ENCODE results near the gene GGTA1. TPM values are rescaled to one million over a fixed set of nuclear protein-coding genes. Genes with fewer than 3 reads are reported as not detected.

Gene GGTA1
- total RNA-seq, 1 experiment from 2014 or later = not detected

- Histone ChIP-seq H3K36me3 (ENCODE audit: control insufficient read depth, insufficient read depth, low read length) (no peaks in the 10 kb centered on the region), H3K9me3 (0 out of 2 replicates have a peak, but pooled peaks cover 3% of the 10 kb centered on the region), H3K27me3 (replicated peaks; ENCODE audit: control insufficient read depth, insufficient read depth, low read length) (no peaks in the 10 kb centered on the region), H3K4me1 (no peaks in the 10 kb centered on the region), H3K4me3 (ENCODE audit: low read depth, low read length) (no peak overlapping the region)
- no peak overlapping the region for H3K27ac Mint-ChIP-seq (ENCODE audit: unreplicated experiment)
- peaks cover 15% of the 10 kb centered on the region for H3K9me3 Mint-ChIP-seq (ENCODE audit: unreplicated experiment)
- no peak overlapping the region for H3K4me3 Mint-ChIP-seq (ENCODE audit: unreplicated experiment)
- intact Hi-C loops (cut with micrococcal nuclease; ENCODE audit: unreplicated experiment) = no loop called here
- peaks cover 11% of the 10 kb centered on the region for H3K27me3 Mint-ChIP-seq (ENCODE audit: insufficient read depth, unreplicated experiment)
- H3K36me3 Mint-ChIP-seq (ENCODE audit: insufficient read depth, unreplicated experiment) = no peaks in the 10 kb centered on the region
- ChIA-PET CTCF (no interaction called here), POLR2A (no interaction called here)
- no peak for DNase-seq
- no peaks in the 10 kb centered on the region for H3K4me1 Mint-ChIP-seq (ENCODE audit: low read depth, unreplicated experiment)
- BruUV-seq (replicated peaks) = no TSS peak
- no peak for TF ChIP-seq CTCF (IDR thresholded peaks at IDR 0.05; ENCODE audit: insufficient read depth in 1 of 2, low read depth in 1 of 2, low read length in 1 of 2, severe bottlenecking in 1 of 2, unreplicated experiment in 1 of 2)
These were observed 71.7 kb downstream of the GGTA1 start for GRCh38 chr9:121427899-121428298.

GRCh38 chr9:121424024-121424432 is 75.6 kb downstream of the GGTA1 start:
- no peak for DNase-seq
- no TSS peak for BruUV-seq (replicated peaks)
- POLR2A ChIA-PET = no interaction called here
- CTCF ChIA-PET = no interaction called here
- Mint-ChIP-seq H3K27ac (ENCODE audit: unreplicated experiment) (no peak overlapping the region), H3K9me3 (ENCODE audit: unreplicated experiment) (peaks cover 15% of the 10 kb centered on the region), H3K36me3 (ENCODE audit: insufficient read depth, unreplicated experiment) (no peaks in the 10 kb centered on the region), H3K4me3 (ENCODE audit: unreplicated experiment) (no peak overlapping the region), H3K4me1 (ENCODE audit: low read depth, unreplicated experiment) (no peaks in the 10 kb centered on the region), H3K27me3 (ENCODE audit: insufficient read depth, unreplicated experiment) (peaks cover 17% of the 10 kb centered on the region)
- Histone ChIP-seq H3K9me3 (0 out of 2 replicates have a peak, but pooled peaks cover 3% of the 10 kb centered on the region), H3K36me3 (ENCODE audit: control insufficient read depth, insufficient read depth, low read length) (no peaks in the 10 kb centered on the region), H3K27me3 (replicated peaks; ENCODE audit: control insufficient read depth, insufficient read depth, low read length) (no peaks in the 10 kb centered on the region), H3K4me1 (no peaks in the 10 kb centered on the region), H3K4me3 (ENCODE audit: low read depth, low read length) (no peak overlapping the region)
- no peak for TF ChIP-seq CTCF (IDR thresholded peaks at IDR 0.05; ENCODE audit: insufficient read depth in 1 of 2, low read depth in 1 of 2, low read length in 1 of 2, severe bottlenecking in 1 of 2, unreplicated experiment in 1 of 2)
- intact Hi-C loops (cut with micrococcal nuclease; ENCODE audit: unreplicated experiment) = no loop called here

- Mint-ChIP-seq H3K9me3 (ENCODE audit: unreplicated experiment) (no peaks in the 10 kb centered on the region), H3K4me3 (ENCODE audit: unreplicated experiment) (no peak overlapping the region), H3K27ac (ENCODE audit: unreplicated experiment) (no peak overlapping the region), H3K27me3 (ENCODE audit: insufficient read depth, unreplicated experiment) (peaks cover 5% of the 10 kb centered on the region), H3K4me1 (ENCODE audit: low read depth, unreplicated experiment) (no peaks in the 10 kb centered on the region), H3K36me3 (ENCODE audit: insufficient read depth, unreplicated experiment) (no peaks in the 10 kb centered on the region)
- TF ChIP-seq CTCF (IDR thresholded peaks at IDR 0.05; ENCODE audit: insufficient read depth in 1 of 2, low read depth in 1 of 2, low read length in 1 of 2, severe bottlenecking in 1 of 2, unreplicated experiment in 1 of 2) = no peak
- H3K4me3 ChIP-seq (ENCODE audit: low read depth, low read length) = no peak overlapping the region
- POLR2A ChIA-PET = no interaction called here
- no TSS peak for BruUV-seq (replicated peaks)
- DNase-seq = no peak
- H3K9me3 ChIP-seq = no peaks in the 10 kb centered on the region
- CTCF ChIA-PET = no interaction called here
- H3K4me1 ChIP-seq = no peaks in the 10 kb centered on the region
- intact Hi-C loops (cut with micrococcal nuclease; ENCODE audit: unreplicated experiment) = no loop called here
- no peaks in the 10 kb centered on the region for H3K27me3 ChIP-seq (replicated peaks; ENCODE audit: control insufficient read depth, insufficient read depth, low read length)
- no peaks in the 10 kb centered on the region for H3K36me3 ChIP-seq (ENCODE audit: control insufficient read depth, insufficient read depth, low read length)
These were observed 87.7 kb downstream of the GGTA1 start for GRCh38 chr9:121411993-121412392.
